GM18499 (cell line): ENCODE results near the gene UGT2A2.
"Not testable (repeated sequence)": the region's sequence is repeated elsewhere in the genome, so short reads cannot be mapped to it uniquely, and the experiment has no call there.

Source experiments
- ATAC-seq: cut with Tn5 transposase; IDR thresholded peaks from one replicate; pipeline ENCODE4 v1.9.1; 2021; ENCODE audit warnings: moderate number of reproducible peaks; ENCODE audit not compliant: insufficient read depth, unreplicated experiment

Gene UGT2A2

DNA sequence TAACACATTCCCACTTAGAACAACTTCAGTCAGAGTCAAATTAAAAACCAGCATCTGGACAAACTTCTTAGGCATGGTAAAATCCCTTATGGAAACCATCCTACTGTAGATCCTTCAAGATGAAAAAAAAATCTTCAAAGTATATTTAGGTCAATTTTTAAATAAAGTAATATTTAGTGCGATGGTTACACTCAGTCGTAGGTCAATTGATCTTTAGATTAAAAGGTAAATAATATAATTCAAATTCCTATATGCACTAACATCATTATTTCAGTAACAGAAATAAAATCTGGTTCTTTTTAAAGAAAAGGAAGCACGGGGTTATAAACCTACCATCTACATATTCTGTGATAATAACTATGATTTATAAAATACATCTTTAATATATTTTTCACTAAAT, at the start of gene UGT2A2:
Gene UGT2A2, minus strand, starts transcription at position 101 of the 400 bp plus-strand sequence. Its CDS starts 2 bp downstream, at position 99.
- ATAC-seq: no peak

DNA sequence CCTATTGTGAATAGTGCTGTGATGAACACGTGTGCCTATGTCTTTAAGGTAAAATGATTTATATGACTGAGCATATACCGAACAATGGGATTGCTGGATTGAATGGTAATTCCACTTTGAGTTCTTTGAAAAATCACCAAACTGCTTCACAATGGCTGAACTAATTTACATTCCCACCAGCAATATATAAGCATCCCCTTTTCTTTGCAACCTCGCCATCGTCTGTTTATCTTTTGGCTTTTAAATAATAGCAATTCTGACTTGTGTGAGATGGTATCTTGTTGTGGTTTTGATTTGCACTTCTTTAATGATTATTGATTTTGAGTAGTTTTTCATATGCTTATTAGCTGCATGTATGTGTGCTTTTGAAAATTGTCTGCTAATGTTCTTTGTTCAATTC, 45.4 kb upstream of the UGT2A2 start:
- no peak for ATAC-seq

DNA sequence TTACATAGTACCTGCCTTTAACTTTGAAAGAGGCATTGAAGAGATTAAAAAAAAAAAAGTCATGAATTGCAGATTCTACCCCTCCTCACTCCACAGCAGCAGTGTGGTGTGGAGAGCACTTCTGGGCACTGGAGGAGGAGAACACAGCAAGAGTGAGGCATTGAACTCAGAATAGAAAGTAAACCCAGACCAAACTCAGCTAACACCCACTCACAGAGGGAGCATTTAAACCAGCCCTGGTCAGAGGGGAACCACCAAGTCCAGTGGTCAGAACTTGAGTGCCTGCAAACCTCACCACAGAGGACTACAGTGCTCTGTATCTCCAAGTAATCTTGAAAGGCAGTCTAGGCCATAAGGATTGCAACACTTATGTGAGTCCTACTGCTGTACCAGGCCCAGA, 29.2 kb upstream of the UGT2A2 start:
- ATAC-seq: no peak

DNA sequence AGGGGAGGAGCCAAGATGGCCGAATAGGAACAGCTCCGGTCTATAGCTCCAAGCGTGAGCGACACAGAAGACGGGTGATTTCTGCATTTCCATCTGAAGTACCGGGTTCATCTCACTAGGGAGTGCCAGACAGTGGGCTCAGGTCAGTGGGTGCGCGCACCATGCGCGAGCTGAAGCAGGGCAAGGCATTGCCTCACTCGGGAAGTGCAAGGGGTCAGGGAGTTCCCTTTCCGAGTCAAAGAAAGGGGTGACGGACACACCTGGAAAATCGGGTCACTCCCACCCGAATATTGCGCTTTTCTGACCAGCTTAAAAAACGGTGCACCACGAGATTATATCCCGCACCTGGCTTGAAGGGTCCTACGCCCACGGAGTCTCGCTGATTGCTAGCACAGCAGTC, 24.6 kb upstream of the UGT2A2 start:
- not testable (repeated sequence) for ATAC-seq

DNA sequence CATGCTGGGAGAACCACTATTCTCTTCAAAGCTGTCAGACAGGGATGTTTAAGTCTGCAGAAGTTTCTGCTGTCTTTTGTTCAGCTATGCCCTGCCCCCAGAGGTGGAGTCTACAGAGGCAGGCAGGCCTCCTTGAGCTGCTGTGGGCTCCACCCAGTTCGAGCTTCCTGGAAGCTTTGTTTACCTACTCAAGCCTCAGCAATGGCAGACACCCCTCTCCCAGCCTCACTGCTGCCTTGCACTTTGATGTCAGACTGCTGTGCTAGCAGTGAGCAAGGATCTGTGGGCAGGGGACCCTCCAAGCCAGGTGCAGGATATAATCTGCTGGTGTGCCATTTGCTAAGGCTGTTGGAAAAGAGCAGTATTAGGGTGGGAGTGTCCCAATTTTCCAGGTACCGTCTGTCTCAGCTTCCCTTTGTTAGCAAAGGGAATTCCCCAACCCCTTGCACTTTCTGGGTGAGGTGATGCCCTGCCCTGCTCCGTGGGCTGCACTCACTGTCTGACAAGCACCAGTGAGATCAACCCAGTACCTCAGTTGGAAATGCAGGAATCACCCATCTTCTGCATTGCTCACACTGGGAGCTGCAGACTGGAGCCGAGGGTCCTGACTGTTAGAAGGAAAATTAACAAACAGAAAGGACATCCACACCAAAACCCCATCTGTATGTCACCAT, 21.8 kb upstream of the UGT2A2 start:
- ATAC-seq: not testable (repeated sequence)

DNA sequence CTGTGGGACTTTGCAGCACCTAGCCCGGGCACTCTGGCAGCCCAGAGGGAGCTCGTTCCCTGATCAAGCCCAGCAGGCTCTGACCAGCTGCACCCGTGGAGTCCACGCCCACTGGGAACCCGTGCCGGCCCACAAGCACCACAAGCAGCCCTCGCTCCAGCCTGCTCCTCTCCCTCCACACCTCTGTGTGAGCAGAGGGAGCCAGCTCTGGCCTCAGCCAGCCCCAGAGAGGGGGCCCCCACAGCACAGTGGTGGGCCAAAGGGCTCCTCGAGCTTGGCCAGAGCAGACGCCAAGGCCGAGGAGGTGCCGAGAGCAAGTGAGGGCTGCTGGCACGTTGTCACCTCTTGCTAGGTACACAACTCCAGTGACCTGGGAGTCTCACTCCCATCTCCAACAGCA, 18.7 kb upstream of the UGT2A2 start:
- ATAC-seq: no peak

DNA sequence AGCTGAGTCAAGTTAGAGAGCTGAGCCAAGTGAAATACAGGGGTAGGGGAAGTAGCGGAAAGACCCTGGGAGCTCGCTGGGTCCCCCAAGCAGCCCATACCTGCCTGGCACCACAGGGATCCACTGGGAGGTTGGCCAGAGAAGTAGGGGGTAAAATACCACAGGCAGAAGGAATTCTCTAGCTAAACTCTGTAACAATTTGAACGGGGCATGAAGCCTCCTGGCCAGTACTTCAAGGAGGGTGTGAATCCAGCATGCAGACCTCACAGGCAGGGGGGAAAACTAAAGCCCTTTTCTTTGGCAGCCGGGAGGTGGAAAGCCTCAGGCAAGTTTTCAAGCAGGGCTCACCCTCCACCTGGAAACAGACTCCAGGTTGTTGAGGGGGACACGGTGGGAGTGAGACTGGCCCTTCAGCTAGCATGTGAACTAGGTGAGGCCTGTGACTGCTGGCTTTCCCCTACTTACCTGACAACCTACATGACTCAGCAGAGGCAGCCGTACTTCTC, 17.3 kb upstream of the UGT2A2 start:
- ATAC-seq: no peak

DNA sequence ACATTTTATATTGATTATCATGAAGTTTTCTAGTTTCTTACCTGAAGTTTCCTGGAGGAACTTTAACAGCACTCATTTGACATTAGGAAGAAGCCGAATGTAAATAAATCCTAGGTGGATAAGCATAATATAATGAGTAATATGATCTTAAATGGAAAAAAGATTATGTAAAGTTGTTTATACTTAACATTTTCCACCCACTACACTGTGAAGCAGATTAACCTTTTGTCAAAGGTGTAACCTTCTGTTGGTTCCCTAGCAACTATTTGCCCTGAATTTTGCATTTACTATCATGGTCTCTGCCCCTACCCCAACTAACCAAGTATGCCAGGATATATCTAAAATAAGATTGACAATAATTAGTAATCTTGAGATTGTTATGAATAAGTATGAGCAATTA, 13.7 kb upstream of the UGT2A2 start, which contains the start of gene UGT2A1:
Gene UGT2A1, minus strand, starts transcription at position 101 of the 400 bp plus-strand sequence. CDS start 5,603 bp downstream, outside the sequence.
- ATAC-seq: no peak

DNA sequence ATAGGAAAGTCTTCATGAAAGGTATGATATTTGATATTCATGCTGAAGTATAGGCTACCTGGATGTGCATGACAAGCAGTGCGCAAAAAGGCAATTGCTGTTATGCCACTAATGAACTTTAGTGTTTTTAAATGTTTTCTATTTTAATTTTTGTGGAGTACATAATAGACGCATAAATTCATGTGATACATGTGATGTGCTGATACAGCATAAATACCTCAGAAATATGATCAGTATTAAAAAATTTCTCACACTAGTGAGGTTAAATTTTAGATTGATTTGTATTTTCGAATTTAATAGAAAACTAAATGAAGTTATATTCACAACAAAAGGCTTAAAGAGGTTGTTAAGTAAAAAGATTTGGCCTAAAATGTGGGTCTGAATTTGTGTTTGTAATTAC, 11.4 kb upstream of the UGT2A2 start:
- ATAC-seq: no peak

DNA sequence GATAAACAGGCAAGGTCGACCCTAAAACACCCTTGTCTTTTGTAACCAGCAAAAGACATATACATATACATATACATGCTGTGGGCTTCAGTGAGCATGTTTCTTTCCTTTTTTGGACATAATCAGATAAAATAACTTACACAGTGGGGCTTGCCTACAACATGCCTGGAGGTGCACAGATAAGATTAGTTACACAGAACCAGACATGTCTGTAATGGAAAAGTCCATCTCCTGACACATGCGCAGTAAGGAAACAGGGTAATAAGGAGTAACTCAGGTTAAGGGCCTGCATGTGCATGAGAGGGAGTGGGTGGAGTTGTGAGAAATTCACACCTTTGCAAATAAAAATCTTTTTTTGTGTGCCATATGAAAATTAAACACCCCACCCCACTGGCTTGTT, 10.2 kb upstream of the UGT2A2 start:
- no peak for ATAC-seq

DNA sequence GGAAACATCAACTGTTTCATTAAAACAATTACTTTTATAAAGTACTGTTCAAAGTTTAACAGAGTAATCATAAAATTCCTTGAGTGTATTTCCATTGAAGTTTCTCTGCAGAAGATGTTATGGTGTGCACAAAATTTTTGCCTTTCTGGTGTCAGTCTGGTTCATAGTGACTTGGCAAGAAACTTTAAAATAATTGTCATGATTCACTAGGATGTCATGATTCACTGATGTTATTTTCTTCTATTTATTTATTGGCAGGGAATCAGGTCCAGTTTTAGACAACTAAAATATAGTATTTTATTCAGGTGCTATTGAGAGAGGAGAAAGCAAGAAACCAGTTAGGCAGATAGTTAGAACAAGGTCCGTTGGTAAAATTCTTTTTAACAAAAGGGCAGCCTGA, 9.8 kb upstream of the UGT2A2 start:
- ATAC-seq: no peak

DNA sequence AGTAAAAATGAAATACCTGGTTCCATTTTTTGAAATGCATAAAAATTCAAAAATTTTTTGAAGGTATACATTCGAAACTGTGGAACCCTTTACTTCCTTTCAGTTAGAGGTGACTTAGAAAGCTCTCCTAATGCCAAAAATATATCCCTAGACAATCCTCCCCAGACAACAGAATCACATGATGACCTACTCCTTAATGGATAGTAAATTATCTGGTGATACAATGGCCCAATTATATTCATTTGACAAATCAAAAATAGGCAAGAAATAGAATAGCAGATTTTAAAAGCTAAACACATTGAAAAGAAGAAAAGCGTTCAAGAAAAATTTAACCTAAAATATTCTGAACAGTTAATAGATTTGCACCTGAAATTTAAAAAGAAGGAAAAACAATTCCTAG, 3.5 kb upstream of the UGT2A2 start:
- no peak for ATAC-seq

DNA sequence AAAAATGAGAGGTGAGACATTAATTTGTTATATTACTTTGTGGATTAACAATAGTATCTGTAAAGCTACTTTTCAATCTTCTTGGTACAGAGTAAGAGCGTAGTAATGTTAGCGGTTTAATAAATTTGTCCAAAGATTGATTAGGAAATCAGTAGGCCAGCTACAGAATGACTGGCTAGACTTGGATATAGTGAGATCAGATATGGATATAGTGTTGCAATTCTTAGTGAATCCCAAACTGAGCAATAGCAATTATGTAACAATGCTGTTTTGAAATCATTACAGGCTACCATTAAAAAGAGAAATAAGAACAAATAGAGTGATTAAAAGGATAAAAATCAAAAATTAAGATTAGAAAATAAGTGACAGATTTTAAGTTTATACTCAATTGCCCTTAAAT, 847 bp upstream of the UGT2A2 start:
- no peak for ATAC-seq

DNA sequence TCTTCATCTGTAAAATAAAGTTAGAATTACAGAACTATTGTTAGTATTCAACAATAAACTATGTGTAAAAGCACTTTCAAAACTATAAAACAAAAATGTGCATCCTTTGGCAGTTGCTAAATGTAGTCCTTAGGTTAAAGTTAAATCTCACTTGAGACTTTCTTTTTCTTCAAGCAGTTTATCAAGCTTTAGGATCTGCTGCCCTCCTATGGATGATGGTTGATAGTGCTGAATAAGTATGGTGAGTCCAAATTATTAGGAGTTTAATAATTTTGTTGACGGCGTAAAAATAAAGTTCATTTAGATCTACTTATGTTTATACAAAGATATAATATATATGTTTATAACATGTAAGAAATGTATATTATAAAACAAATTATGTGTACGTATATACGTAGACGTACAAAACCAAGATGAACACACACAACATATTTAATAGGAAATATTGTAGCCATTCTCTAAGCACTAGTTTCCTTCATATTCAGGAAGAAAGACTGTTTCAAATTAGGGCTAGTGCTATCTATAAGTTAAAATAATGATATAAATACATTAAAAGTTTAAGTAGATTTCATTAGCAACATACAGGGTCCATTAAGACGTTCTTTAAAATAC, 22.3 kb downstream of the UGT2A2 start:
- no peak for ATAC-seq

DNA sequence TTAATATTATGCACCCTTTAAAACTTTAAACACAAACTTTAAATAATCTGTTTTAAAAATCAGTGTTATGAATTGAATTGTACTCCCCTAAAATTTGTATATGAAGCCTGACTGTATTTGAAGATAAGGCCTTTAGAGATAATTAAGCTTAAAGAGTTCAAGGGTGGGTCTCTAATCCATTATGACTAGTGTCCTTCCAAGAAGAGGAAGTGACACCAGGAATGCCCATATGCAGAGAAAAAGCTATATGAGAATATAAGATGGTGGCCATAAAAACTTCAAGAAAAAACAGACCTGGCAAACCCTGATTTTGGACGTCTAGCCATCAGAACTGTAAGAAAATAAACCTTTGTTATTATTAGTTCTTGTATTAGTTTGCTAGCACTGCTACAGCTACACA, 29.0 kb downstream of the UGT2A2 start:
- no peak for ATAC-seq

DNA sequence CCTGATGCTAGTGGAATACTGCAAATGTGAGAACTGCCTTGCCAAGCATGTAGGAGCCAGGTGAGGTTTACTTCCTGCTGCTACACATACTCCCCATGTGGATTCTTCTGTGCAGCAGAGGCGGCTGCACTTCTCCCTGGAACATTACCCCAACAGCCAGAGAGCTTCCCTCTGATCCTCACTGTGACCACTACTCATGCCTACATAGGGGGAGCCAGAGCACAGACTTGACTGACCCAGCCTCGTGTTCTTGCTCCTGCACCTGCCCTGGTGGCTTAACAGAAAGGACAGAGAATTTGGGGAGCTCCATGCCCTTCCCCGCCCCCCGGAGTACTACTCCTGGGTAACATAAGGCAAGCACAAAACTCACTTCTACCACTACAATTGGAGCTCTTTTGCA, 38.4 kb downstream of the UGT2A2 start:
- no peak for ATAC-seq

DNA sequence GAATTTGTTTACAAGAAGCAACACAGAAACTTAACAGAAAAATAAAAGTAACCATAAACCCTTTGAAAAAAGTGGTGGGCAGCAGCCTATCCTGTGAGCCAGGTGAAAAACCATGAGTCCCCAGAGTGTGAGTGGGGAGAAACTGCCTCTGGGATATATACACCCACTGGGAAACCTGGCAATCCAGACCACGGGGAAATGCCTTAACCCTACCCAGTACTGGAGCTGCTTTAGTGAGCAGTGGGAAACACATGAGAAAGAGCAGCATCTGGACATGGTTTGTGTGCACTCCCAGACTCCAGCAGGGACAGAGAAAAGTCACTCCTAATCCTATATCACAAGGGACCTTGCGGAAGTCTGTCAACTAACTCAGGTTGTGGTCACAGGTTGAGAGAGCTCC, 39.4 kb downstream of the UGT2A2 start:
- no peak for ATAC-seq

DNA sequence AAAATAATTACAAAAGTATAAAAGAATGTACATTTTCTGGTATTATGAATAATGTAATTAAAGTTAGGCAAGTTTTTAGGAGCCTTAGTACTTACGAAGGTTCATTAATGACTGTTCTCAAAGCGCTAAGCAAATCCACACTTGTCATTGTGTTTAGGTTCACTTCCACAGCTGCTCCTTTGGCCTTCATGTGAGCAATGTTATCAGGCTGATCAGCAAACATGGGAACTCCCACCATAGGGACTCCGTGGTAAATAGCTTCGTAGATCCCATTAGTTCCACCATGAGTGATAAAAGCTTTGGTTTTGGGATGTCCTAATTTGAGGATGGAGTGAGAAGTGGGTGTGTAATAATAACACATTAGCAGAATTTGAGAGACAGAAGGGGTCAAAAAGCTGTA, 45.1 kb downstream of the UGT2A2 start:
- ATAC-seq: no peak

DNA sequence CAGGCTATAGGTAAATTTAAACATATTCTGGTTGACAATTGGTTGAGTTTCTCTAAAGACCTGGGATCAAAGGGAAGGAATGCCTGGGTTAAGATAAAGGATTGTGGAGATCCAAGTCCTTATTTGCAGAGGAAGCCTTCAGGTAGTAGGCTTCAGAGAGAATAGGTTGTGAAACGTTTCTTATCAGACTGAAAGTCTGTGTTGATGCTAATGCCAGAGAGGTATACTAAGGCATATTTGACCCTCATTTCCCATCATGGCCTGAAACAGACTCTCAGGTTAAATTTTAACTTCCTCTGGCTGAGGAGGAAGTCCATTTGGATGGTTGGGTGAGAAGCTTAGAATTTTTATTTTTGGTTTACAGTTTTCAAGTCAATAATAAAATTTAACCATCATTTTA, 48.1 kb downstream of the UGT2A2 start:
- no peak for ATAC-seq

DNA sequence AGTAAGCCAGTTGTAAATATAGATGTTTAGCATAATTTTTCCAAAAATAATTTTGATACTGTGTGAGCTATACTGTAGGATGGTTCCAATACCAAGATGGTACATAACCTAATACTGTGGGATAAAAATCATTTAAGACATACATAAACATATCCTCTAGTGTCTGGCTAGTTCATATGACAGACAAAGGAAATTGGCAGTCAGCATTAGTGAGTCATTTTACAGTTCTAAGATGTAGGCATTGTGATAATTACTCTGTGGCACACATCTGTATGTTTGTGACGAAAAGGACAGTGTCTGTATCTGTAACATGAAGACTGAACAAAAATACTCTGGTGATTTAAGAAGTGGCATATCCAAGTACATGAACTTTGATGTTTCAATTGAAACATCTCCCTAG, 49.6 kb downstream of the UGT2A2 start:
- ATAC-seq: no peak

DNA sequence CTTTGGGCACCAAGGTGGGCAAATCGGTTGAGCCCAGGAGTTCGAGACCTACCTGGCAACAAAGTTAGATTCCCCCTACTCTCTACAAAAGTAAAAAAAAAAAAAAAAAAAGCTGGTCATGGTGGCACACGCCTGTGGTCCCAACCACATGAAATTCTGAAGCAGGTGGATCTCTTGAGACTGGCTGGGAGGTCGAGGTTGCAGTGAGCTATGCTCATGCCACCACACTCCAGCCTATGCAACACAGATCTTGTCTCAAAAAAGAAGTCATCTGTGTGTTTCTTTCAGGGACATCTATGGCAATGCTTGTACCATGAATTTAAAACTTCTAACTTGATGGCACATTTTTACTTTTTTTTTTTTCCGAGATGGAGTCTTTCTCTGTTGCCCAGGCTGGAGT, 55.3 kb downstream of the UGT2A2 start:
- no peak for ATAC-seq

DNA sequence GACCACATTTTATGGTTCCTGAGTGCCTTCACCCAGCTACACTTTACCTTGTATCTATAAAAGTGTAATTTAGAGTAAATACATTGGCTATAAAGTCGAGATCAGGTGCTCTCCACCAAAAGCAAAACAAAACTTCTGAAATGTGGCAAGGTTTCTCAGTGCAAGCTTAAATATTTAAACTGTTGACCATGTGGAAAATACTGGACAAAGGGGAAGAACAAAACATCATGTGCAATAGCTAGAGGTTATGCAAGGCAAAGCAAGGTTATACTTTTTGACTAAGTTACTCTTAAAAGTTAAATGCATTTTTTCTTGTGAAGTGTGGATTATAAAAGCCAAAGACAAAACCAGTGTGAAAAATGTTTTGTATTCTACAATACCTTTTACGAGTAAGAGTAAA, 55.9 kb downstream of the UGT2A2 start:
- ATAC-seq: no peak
